Karpas-422 (cell line): ENCODE results near the gene SARDH. TPM values are rescaled to one million over a fixed set of nuclear protein-coding genes. Genes with fewer than 3 reads are reported as not detected.

ENCODE experiments used
- DNase-seq: peaks from one replicate; pipeline ENCODE4 v3.0.0-alpha.2; 2015
- H2AFZ ChIP-seq: fragments of 200-600 bp; sonication (generic); 2 replicates; pipeline ENCODE4 v1.6.1; 2014; ENCODE audit warnings: antibody characterized with exemption, low read length, mixed read lengths
- H3K27ac ChIP-seq: fragments of 200-600 bp; sonication (generic); 2 replicates; pipeline ENCODE4 v1.5.1; 2014; ENCODE audit warnings: mild to moderate bottlenecking, low read length, moderate library complexity
- H3K27me3 ChIP-seq: fragments of 200-600 bp; sonication (generic); 2 replicates; pipeline ENCODE4 v1.6.1; 2014; ENCODE audit warnings: low read length, mixed read lengths
- H3K36me3 ChIP-seq: fragments of 200-600 bp; sonication (generic); 2 replicates; pipeline ENCODE4 v1.6.1; 2014; ENCODE audit warnings: low read length, mixed read lengths; ENCODE audit not compliant: insufficient read depth
- H3K4me1 ChIP-seq: fragments of 200-600 bp; sonication (generic); 2 replicates; pipeline ENCODE4 v1.6.1; 2014; ENCODE audit warnings: mild to moderate bottlenecking, low read length, mixed read lengths
- H3K4me2 ChIP-seq: fragments of 200-600 bp; sonication (generic); 2 replicates; pipeline ENCODE4 v1.6.1; 2014; ENCODE audit warnings: low read length, low read depth, mild to moderate bottlenecking; ENCODE audit not compliant: poor library complexity, severe bottlenecking
- H3K4me3 ChIP-seq: fragments of 200-600 bp; sonication (generic); 2 replicates; pipeline ENCODE4 v1.5.1; 2014; ENCODE audit warnings: mild to moderate bottlenecking, antibody characterized with exemption, low read length, mixed read lengths
- H3K79me2 ChIP-seq: fragments of 200-600 bp; sonication (generic); 2 replicates; pipeline ENCODE4 v1.6.1; 2014; ENCODE audit warnings: mild to moderate bottlenecking, low read length, mixed read lengths
- H3K9ac ChIP-seq: fragments of 200-600 bp; sonication (generic); 2 replicates; pipeline ENCODE4 v1.6.0; 2014; ENCODE audit warnings: low read length
- H3K9me2 ChIP-seq: fragments of 200-600 bp; sonication (generic), shearing (Covaris generic); replicated peaks from 2 replicates; pipeline ENCODE4 v1.6.0; 2014; ENCODE audit warnings: mild to moderate bottlenecking, low read length, moderate library complexity; ENCODE audit not compliant: insufficient read depth
- H3K9me3 ChIP-seq: fragments of 300-700, 200-600 bp; sonication (generic); 2 replicates; pipeline ENCODE4 v1.6.1; 2014; ENCODE audit warnings: low read length, mixed read lengths
- H4K20me1 ChIP-seq: fragments of 200-600 bp; sonication (generic); 2 replicates; pipeline ENCODE4 v1.6.1; 2014; ENCODE audit warnings: mild to moderate bottlenecking, antibody characterized with exemption, low read length, low read depth; ENCODE audit not compliant: insufficient read depth
- total RNA-seq: library from RNA; depleted of rRNA; stranded (reverse); fragments of >200 nt; shearing (Covaris generic); gene quantifications from 2 replicates; pipeline ENCODE4 v1.2.3, GENCODE V29; 2014; ENCODE audit warnings: low replicate concordance

The SARDH gene
- total RNA-seq, 1 experiment from 2014 or later, result not detected

GRCh38 chr9:133671371-133671770 is 66.8 kb downstream of the SARDH start:
- no peak for DNase-seq

GRCh38 chr9:133670466-133670865 is 67.7 kb downstream of the SARDH start:
- Histone ChIP-seq H3K4me1 (no peaks in the 10 kb centered on the region), H3K9ac (no peak overlapping the region), H3K27me3 (no peaks in the 10 kb centered on the region; the same call in 1 of the 2 replicates), H3K9me2 (no peaks in the 10 kb centered on the region), H3K79me2 (no peaks in the 10 kb centered on the region), H3K9me3 (no peaks in the 10 kb centered on the region), H3K36me3 (no peaks in the 10 kb centered on the region), H3K4me2 (no peak overlapping the region), H4K20me1 (no peaks in the 10 kb centered on the region), H3K27ac (no peak overlapping the region), H3K4me3 (no peak overlapping the region), H2AFZ (no peak overlapping the region)
- no peak for DNase-seq

More at GRCh38 chr9:133671371-133671770, 66.8 kb downstream of the SARDH start:
- Histone ChIP-seq H3K27me3 (no peaks in the 10 kb centered on the region; the same call in 1 of the 2 replicates), H3K4me3 (no peak overlapping the region), H3K9me3 (no peaks in the 10 kb centered on the region), H3K27ac (no peak overlapping the region), H3K4me2 (no peak overlapping the region), H3K9me2 (no peaks in the 10 kb centered on the region), H3K36me3 (no peaks in the 10 kb centered on the region), H3K4me1 (no peaks in the 10 kb centered on the region), H2AFZ (no peak overlapping the region), H4K20me1 (no peaks in the 10 kb centered on the region), H3K79me2 (no peaks in the 10 kb centered on the region), H3K9ac (no peak overlapping the region)

- Histone ChIP-seq H3K27me3 (no peaks in the 10 kb centered on the region; the same call in 1 of the 2 replicates), H3K4me2 (no peak overlapping the region), H3K27ac (no peak overlapping the region), H3K9me2 (no peaks in the 10 kb centered on the region), H3K4me3 (no peak overlapping the region), H4K20me1 (no peaks in the 10 kb centered on the region), H3K9ac (no peak overlapping the region), H3K79me2 (no peaks in the 10 kb centered on the region), H3K36me3 (no peaks in the 10 kb centered on the region), H2AFZ (no peak overlapping the region), H3K9me3 (no peaks in the 10 kb centered on the region), H3K4me1 (no peaks in the 10 kb centered on the region)
- DNase-seq, result no peak
Observed at GRCh38 chr9:133669182-133669801, 68.9 kb downstream of the SARDH start.

GRCh38 chr9:133667759-133668450 is 70.2 kb downstream of the SARDH start:
- no peaks in the 10 kb centered on the region for H3K79me2 ChIP-seq
- H3K4me1 ChIP-seq, result no peaks in the 10 kb centered on the region
- no peaks in the 10 kb centered on the region for H3K36me3 ChIP-seq
- no peaks in the 10 kb centered on the region for H4K20me1 ChIP-seq
- no peak overlapping the region for H3K27ac ChIP-seq
- no peaks in the 10 kb centered on the region for H3K9me2 ChIP-seq
- H3K27me3 ChIP-seq, result no peaks in the 10 kb centered on the region; the same call in 1 of the 2 replicates
- no peaks in the 10 kb centered on the region for H3K9me3 ChIP-seq
- H3K4me2 ChIP-seq, result no peak overlapping the region
- no peak for DNase-seq
- H3K4me3 ChIP-seq, result no peak overlapping the region
- H2AFZ ChIP-seq, result no peak overlapping the region
- no peak overlapping the region for H3K9ac ChIP-seq

GRCh38 chr9:133666845-133667244 is 71.3 kb downstream of the SARDH start:
- H3K9ac ChIP-seq, result no peak overlapping the region
- no peak overlapping the region for H3K4me2 ChIP-seq
- no peaks in the 10 kb centered on the region for H3K36me3 ChIP-seq
- no peaks in the 10 kb centered on the region for H3K9me2 ChIP-seq
- H2AFZ ChIP-seq, result no peak overlapping the region
- H3K27me3 ChIP-seq, result no peaks in the 10 kb centered on the region
- H3K79me2 ChIP-seq, result no peaks in the 10 kb centered on the region
- H3K27ac ChIP-seq, result no peak overlapping the region
- no peaks in the 10 kb centered on the region for H3K9me3 ChIP-seq
- no peaks in the 10 kb centered on the region for H4K20me1 ChIP-seq
- no peak overlapping the region for H3K4me3 ChIP-seq
- no peaks in the 10 kb centered on the region for H3K4me1 ChIP-seq
- DNase-seq, result no peak

GRCh38 chr9:133666387-133666786 is 71.8 kb downstream of the SARDH start:
- Histone ChIP-seq H3K4me3 (no peak overlapping the region), H3K9me3 (no peaks in the 10 kb centered on the region), H4K20me1 (no peaks in the 10 kb centered on the region), H3K79me2 (no peaks in the 10 kb centered on the region), H3K27me3 (no peaks in the 10 kb centered on the region), H3K9me2 (no peaks in the 10 kb centered on the region), H2AFZ (no peak overlapping the region), H3K4me1 (no peaks in the 10 kb centered on the region), H3K4me2 (no peak overlapping the region), H3K27ac (no peak overlapping the region), H3K9ac (no peak overlapping the region), H3K36me3 (no peaks in the 10 kb centered on the region)
- DNase-seq, result no peak

GRCh38 chr9:133665535-133665934 is 72.6 kb downstream of the SARDH start:
- no peak overlapping the region for H3K4me3 ChIP-seq
- no peaks in the 10 kb centered on the region for H3K9me2 ChIP-seq
- DNase-seq, result no peak
- no peak overlapping the region for H3K4me2 ChIP-seq
- H3K79me2 ChIP-seq, result no peaks in the 10 kb centered on the region
- no peak overlapping the region for H3K9ac ChIP-seq
- H3K4me1 ChIP-seq, result no peaks in the 10 kb centered on the region
- no peak overlapping the region for H3K27ac ChIP-seq
- no peaks in the 10 kb centered on the region for H4K20me1 ChIP-seq
- H3K36me3 ChIP-seq, result no peaks in the 10 kb centered on the region
- no peak overlapping the region for H2AFZ ChIP-seq
- H3K9me3 ChIP-seq, result no peaks in the 10 kb centered on the region
- no peaks in the 10 kb centered on the region for H3K27me3 ChIP-seq

- Histone ChIP-seq H3K4me3 (no peak overlapping the region), H3K4me1 (no peaks in the 10 kb centered on the region), H3K36me3 (no peaks in the 10 kb centered on the region), H3K4me2 (no peak overlapping the region), H3K27me3 (no peaks in the 10 kb centered on the region), H2AFZ (no peak overlapping the region), H3K27ac (no peak overlapping the region), H4K20me1 (no peaks in the 10 kb centered on the region), H3K9me3 (no peaks in the 10 kb centered on the region), H3K9ac (no peak overlapping the region), H3K79me2 (no peaks in the 10 kb centered on the region), H3K9me2 (no peaks in the 10 kb centered on the region)
- DNase-seq, result no peak
Observed at GRCh38 chr9:133665096-133665495, 73.1 kb downstream of the SARDH start.
